ENCODE data around the gene JRKL.

DNA sequence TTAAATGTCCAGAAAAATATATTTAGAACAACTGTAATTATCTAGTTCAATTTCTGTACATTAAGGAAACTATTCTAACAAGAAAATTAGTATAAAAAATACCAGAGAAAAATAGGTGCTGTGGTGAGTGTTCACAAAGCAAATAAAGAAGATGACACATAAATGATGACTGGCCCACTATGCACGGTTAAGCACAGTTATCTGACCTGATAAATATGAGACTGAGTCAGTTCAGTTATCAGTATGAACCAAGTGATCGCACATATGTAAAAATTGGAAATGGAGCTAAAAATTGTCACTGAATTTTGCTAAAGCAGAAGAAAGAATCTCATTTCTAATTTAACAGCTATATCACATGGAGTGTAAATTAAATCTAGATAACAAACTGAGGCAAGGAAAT, 28.0 kb upstream of the JRKL start:
- TF ChIP-seq CTCF (IDR thresholded peaks at IDR 0.05) (no peak), POLR2A (IDR thresholded peaks at IDR 0.05) (no peak)
